Endothelial cell (in vitro differentiated cells): ENCODE results near the gene PATL2. TPM values are rescaled to one million over a fixed set of nuclear protein-coding genes. Genes with fewer than 3 reads are reported as not detected.

ENCODE experiments used
- DNase-seq: peaks from one replicate; pipeline ENCODE4 v3.0.0; 2021; ENCODE audit warnings: low spot score
- H3K27ac Mint-ChIP-seq: one replicate; pipeline ENCODE4 v1.8.0; 2021; ENCODE audit warnings: mixed read lengths, inconsistent platforms; ENCODE audit not compliant: unreplicated experiment
- H3K27me3 Mint-ChIP-seq: one replicate; pipeline ENCODE4 v1.8.0; 2021; ENCODE audit warnings: mild to moderate bottlenecking, moderate library complexity, mixed read lengths, inconsistent platforms; ENCODE audit not compliant: unreplicated experiment
- H3K36me3 Mint-ChIP-seq: one replicate; pipeline ENCODE4 v1.8.0; 2021; ENCODE audit warnings: mild to moderate bottlenecking, low read depth, mixed read lengths, inconsistent platforms; ENCODE audit not compliant: unreplicated experiment
- H3K4me1 Mint-ChIP-seq: one replicate; pipeline ENCODE4 v1.8.0; 2021; ENCODE audit warnings: mild to moderate bottlenecking, mixed read lengths, inconsistent platforms; ENCODE audit not compliant: unreplicated experiment
- H3K4me3 Mint-ChIP-seq: one replicate; pipeline ENCODE4 v1.8.0; 2021; ENCODE audit warnings: mild to moderate bottlenecking, mixed read lengths, inconsistent platforms; ENCODE audit not compliant: unreplicated experiment
- H3K9me3 Mint-ChIP-seq: one replicate; pipeline ENCODE4 v1.8.0; 2021; ENCODE audit warnings: mixed read lengths, inconsistent platforms; ENCODE audit not compliant: unreplicated experiment
- CTCF ChIP-seq: fragments of 200-600 bp; sonication (generic); IDR thresholded peaks from one replicate; pipeline ENCODE4 v1.5.0; 2021; ENCODE audit warnings: antibody characterized with exemption; ENCODE audit not compliant: unreplicated experiment
- total RNA-seq: library from RNA; stranded (reverse); fragmentation: NEBNext Ultra II Directional; extraction: Animal tissue kit (Norgen Biotek cat#: 25700); gene quantifications from one replicate; pipeline ENCODE4 v1.2.1, GENCODE V29; 2021; ENCODE audit not compliant: unreplicated experiment

Gene PATL2
- total RNA-seq, 1 donor from 2014 or later: 0.69 TPM

GRCh38 chr15:44668921-44669320 is 42.2 kb downstream of the PATL2 start:
- no peaks in the 10 kb centered on the region for H3K36me3 Mint-ChIP-seq
- no peak overlapping the region for H3K4me3 Mint-ChIP-seq
- TF ChIP-seq CTCF: no peak
- no peak for DNase-seq
- H3K27me3 Mint-ChIP-seq: peaks cover 4% of the 10 kb centered on the region
- H3K27ac Mint-ChIP-seq: no peak overlapping the region
- no peaks in the 10 kb centered on the region for H3K9me3 Mint-ChIP-seq
- H3K4me1 Mint-ChIP-seq: peaks cover 5% of the 10 kb centered on the region

GRCh38 chr15:44667039-44667360 is 44.1 kb downstream of the PATL2 start:
- Mint-ChIP-seq H3K9me3 (no peaks in the 10 kb centered on the region), H3K4me1 (peaks cover 5% of the 10 kb centered on the region), H3K27me3 (peaks cover 3% of the 10 kb centered on the region), H3K36me3 (no peaks in the 10 kb centered on the region), H3K4me3 (no peak overlapping the region), H3K27ac (no peak overlapping the region)
- no peak for DNase-seq
- TF ChIP-seq CTCF: no peak

GRCh38 chr15:44666210-44667038 is 44.7 kb downstream of the PATL2 start:
- DNase-seq: no peak
- no peaks in the 10 kb centered on the region for H3K36me3 Mint-ChIP-seq
- H3K27me3 Mint-ChIP-seq: peaks cover 3% of the 10 kb centered on the region
- no peaks in the 10 kb centered on the region for H3K9me3 Mint-ChIP-seq
- H3K4me1 Mint-ChIP-seq: peaks cover 4% of the 10 kb centered on the region
- no peak for TF ChIP-seq CTCF
- no peak overlapping the region for H3K27ac Mint-ChIP-seq
- H3K4me3 Mint-ChIP-seq: no peak overlapping the region

- Mint-ChIP-seq H3K4me3 (peak within 1 kb of the TSS; percentile 97), H3K4me1 (peaks cover 4% of the 10 kb centered on the region), H3K9me3 (no peaks in the 10 kb centered on the region), H3K36me3 (peaks cover 6% of the 10 kb centered on the region), H3K27me3 (peaks cover 3% of the 10 kb centered on the region), H3K27ac (peak within 1 kb of the TSS; percentile 95)
- DNase-seq: peak; percentile 99
- TF ChIP-seq CTCF: peak; percentile 88
These were observed 47.5 kb downstream of the PATL2 start, which contains the start of gene SPG11 for GRCh38 chr15:44663410-44664308. Gene SPG11, minus strand, starts transcription at chr15:44663662. Its CDS starts 15 bp downstream, at chr15:44663647.
